SK-N-MC (cell line): ENCODE data around the gene POLD2.

Source experiments
- EZH2 ChIP-seq: fragments of 200-600 bp; sonication (generic); IDR thresholded peaks from one replicate; pipeline ENCODE4 v1.6.1; 2017; ENCODE audit warnings: antibody characterized with exemption
- FOXP2 ChIP-seq: optimal IDR thresholded peaks from 2 replicates; pipeline ENCODE3; 2011; ENCODE audit warnings: mild to moderate bottlenecking, moderate library complexity; ENCODE audit not compliant: insufficient read depth; ENCODE audit errors: extremely low read length, control extremely low read depth
- POLR2AphosphoS5 ChIP-seq: IDR thresholded peaks from 2 replicates; pipeline ENCODE4 v1.6.1; 2012; ENCODE audit warnings: mild to moderate bottlenecking, low read depth, low read length, borderline replicate concordance

GRCh38 chr7:44066111-44066460 is 57.3 kb downstream of the POLD2 start:
- TF ChIP-seq EZH2 (no peak), POLR2AphosphoS5 (no peak), FOXP2 (no peak)
